Ectodermal cell (in vitro differentiated cells): ENCODE data around the gene USP32.

Experiments
- H3K27ac ChIP-seq: 2 replicates; pipeline ENCODE4 v1.7.0; 2013; ENCODE audit warnings: mild to moderate bottlenecking, low read depth, low read length; ENCODE audit not compliant: insufficient read depth, poor library complexity, severe bottlenecking
- H3K27me3 ChIP-seq: 2 replicates; pipeline ENCODE4 v1.7.0; 2013; ENCODE audit warnings: mild to moderate bottlenecking, low read length; ENCODE audit not compliant: insufficient read depth, control insufficient read depth, poor library complexity, severe bottlenecking
- H3K36me3 ChIP-seq: one replicate; pipeline ENCODE4 v1.7.0; 2013; ENCODE audit warnings: low read length; ENCODE audit not compliant: control insufficient read depth, insufficient read depth
- H3K4me1 ChIP-seq: one replicate; pipeline ENCODE4 v1.7.0; 2013; ENCODE audit warnings: low read length; ENCODE audit not compliant: control insufficient read depth, insufficient read depth
- H3K4me3 ChIP-seq: 2 replicates; pipeline ENCODE4 v1.7.0; 2013; ENCODE audit warnings: low read depth, low read length, control low read depth; ENCODE audit not compliant: insufficient read depth
- H3K9me3 ChIP-seq: 2 replicates; pipeline ENCODE4 v1.7.0; 2013; ENCODE audit warnings: mild to moderate bottlenecking, low read length, moderate library complexity; ENCODE audit not compliant: control insufficient read depth
- WGBS, 2 experiments: methylation state at CpG; one replicate each; pipeline ENCODE4 v1.1.7; 2013; ENCODE audit warnings: missing lambda C conversion rate in 2 of 2; 5-methylcytosine and 5-hydroxymethylcytosine counted together

USP32 gene

GRCh38 chr17:60170835-60171752 is 220.8 kb downstream of the USP32 start:
- Histone ChIP-seq H3K4me3 (no peak overlapping the region), H3K36me3 (no peaks in the 10 kb centered on the region), H3K4me1 (peaks cover 8% of the 10 kb centered on the region), H3K27me3 (no peaks in the 10 kb centered on the region), H3K27ac (no peak overlapping the region), H3K9me3 (no peaks in the 10 kb centered on the region)
- WGBS, 2 experiments = 84 to 90% methylated on average over 8 of the region's 8 CpGs

GRCh38 chr17:60169921-60170817 is 221.8 kb downstream of the USP32 start:
- Histone ChIP-seq H3K27me3 (no peaks in the 10 kb centered on the region), H3K9me3 (no peaks in the 10 kb centered on the region), H3K36me3 (no peaks in the 10 kb centered on the region), H3K4me3 (no peak overlapping the region), H3K27ac (no peak overlapping the region), H3K4me1 (peaks cover 8% of the 10 kb centered on the region)
- WGBS, 2 experiments = 81 to 82% methylated on average over 10 of the region's 10 CpGs

DNA sequence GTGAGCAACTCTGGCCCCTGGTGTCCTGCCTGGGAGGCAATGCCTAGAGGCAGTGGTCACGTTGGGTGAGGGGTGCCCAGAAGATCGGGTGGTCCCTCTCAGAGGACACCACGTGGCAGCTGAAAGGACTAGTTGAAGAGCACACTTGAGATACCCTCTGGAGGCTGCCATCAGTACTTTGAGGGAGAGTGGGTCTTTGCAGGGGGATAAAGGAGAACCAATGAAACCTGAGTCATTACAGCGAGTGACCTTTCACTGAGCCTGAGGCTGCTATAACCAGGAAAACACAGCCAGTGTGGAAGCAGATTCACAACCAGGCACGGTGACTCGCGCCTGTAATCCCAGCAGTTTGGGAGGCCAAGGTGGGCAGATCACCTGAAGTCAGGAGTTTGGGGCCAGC is 223.3 kb downstream of the USP32 start:
- Histone ChIP-seq H3K9me3 (no peaks in the 10 kb centered on the region), H3K27ac (no peak overlapping the region), H3K36me3 (no peaks in the 10 kb centered on the region), H3K27me3 (no peaks in the 10 kb centered on the region), H3K4me1 (peaks cover 8% of the 10 kb centered on the region), H3K4me3 (no peak overlapping the region)
- 77 to 82% methylated on average over 7 of the region's 7 CpGs for WGBS, 2 experiments

DNA sequence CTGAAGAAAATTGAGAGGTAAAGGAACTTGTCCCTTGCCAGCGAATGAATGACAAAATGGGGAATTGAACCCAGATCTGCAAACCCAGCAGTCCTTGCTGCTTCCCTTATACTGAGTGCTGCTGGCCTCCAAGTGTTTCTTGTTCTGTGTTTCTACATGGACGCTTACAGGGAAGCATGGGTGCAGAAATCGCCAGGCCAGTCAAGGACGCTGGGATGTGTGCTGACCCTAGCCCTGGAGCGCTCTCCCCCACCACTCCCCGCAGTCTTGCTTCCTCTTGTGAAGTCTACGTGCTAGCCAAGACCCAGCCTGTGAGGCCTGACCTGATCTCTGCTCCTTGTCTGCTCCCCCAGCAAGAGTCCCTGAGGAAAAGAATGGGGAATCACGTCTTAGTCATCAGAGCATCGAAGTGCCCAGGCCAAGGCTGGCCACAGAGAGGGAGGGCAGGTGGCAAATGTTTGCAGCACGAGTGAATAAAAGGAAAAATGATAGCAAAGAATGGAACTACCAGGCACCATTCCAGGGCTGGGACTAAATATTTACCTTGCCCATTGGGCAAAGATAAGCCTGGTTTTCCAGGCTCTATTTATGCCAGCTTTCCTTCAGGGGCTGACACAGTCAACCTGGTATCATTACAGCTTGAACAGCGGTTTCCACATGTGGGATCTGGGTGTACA is 224.7 kb downstream of the USP32 start:
- 79 to 87% methylated on average over 11 of the region's 11 CpGs for WGBS, 2 experiments

DNA sequence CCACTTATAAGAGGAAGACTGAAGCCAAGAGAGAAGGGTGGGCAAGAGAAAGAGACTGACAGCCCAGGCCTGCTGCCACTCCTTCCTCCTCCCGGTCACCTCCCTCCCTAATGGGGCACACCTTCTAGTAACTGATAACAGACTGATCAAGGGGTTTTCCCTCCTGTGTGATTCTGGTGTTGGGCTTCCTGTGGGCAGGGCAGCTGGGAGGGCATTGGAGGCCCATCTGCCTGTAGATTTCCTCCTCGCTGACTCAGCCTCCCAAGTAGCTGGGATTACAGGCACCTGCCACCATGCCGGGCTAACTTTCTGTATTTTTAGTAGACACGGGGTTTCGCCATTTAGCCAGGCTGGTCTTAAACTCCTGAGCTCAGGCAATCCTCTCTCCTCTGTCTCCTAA is 226.0 kb downstream of the USP32 start:
- Histone ChIP-seq H3K9me3 (no peaks in the 10 kb centered on the region), H3K27ac (no peak overlapping the region), H3K36me3 (no peaks in the 10 kb centered on the region), H3K4me1 (peaks cover 27% of the 10 kb centered on the region), H3K27me3 (no peaks in the 10 kb centered on the region), H3K4me3 (no peak overlapping the region)
- 83 to 87% methylated on average over 5 of the region's 5 CpGs for WGBS, 2 experiments

More for the DNA sequence above, 224.7 kb downstream of the USP32 start:
- H3K27me3 ChIP-seq = no peaks in the 10 kb centered on the region
- H3K9me3 ChIP-seq = no peaks in the 10 kb centered on the region
- H3K36me3 ChIP-seq = no peaks in the 10 kb centered on the region
- H3K4me3 ChIP-seq = no peak overlapping the region
- H3K27ac ChIP-seq = no peak overlapping the region
- H3K4me1 ChIP-seq = peaks cover 22% of the 10 kb centered on the region

DNA sequence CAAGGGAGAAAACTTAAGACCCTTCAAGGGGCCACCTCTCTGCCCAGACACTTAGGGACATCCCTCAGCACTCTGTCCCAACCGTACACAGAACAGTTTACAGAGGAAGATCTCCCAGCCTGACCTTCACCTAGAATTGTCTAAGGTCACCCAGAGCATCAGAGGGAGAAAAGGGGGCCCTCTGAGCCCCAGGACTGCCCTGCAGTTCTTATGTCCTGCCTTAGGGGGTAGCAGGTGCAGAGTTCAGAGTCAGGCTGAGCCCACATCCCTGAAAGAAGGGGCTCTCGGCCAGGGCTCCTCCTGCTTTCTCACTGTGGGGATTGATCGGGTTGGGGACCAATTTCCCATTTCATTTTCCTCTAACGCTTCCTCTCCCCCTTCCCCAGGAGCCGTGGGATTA is 226.7 kb downstream of the USP32 start:
- Histone ChIP-seq H3K4me3 (no peak overlapping the region), H3K27me3 (no peaks in the 10 kb centered on the region), H3K9me3 (no peaks in the 10 kb centered on the region), H3K36me3 (no peaks in the 10 kb centered on the region), H3K27ac (no peak overlapping the region), H3K4me1 (peaks cover 34% of the 10 kb centered on the region)
- WGBS, 2 experiments = 80 to 85% methylated on average over 5 of the region's 5 CpGs

DNA sequence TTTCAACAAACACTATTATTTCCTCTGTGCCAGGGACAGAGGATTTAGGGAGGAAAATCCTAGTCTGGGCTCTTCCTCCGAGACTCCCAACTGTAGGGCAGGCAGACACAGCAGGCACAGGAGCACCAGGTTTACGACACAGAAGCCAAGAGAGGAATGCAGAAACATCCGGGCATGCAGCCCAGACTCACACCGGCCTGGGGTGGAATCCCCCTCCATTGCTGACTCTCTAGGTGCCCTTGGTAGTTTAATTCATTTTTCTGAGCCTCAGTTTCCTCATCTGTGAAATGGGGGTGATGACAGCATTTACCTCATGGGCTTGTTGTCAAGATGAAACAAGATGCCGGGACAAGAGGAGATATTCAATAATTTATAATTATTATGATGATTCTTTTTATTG is 227.2 kb downstream of the USP32 start:
- H3K4me3 ChIP-seq = no peak overlapping the region
- no peak overlapping the region for H3K27ac ChIP-seq
- no peaks in the 10 kb centered on the region for H3K27me3 ChIP-seq
- no peaks in the 10 kb centered on the region for H3K9me3 ChIP-seq
- peaks cover 35% of the 10 kb centered on the region for H3K4me1 ChIP-seq
- WGBS, 2 experiments = 84 to 88% methylated on average over 4 to 5 of the region's 5 CpGs
- no peaks in the 10 kb centered on the region for H3K36me3 ChIP-seq

DNA sequence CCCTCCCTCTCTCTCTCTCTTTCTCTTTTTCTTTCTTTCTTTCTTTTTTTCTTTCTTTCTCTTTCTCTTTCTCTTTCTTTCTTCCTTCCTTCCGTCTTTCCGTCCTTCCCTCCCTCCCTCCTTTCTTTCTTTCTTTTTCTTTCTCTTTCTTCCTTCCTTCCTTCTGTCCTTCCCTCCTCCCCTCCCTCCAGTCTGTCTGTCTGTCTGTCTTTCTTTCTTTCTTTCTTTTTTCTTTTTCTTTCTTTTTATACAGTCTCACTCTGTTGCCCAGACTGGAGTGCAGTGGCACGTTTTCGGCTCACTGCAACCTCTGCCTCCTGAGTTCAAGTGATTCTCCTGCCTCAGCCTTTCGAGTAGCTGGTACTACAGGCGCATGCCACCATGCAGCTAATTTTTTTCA is 227.8 kb downstream of the USP32 start:
- Histone ChIP-seq H3K27ac (no peak overlapping the region), H3K36me3 (no peaks in the 10 kb centered on the region), H3K4me3 (no peak overlapping the region), H3K4me1 (peaks cover 36% of the 10 kb centered on the region), H3K9me3 (no peaks in the 10 kb centered on the region), H3K27me3 (no peaks in the 10 kb centered on the region)
- 91 to 94% methylated on average over 6 of the region's 6 CpGs for WGBS, 2 experiments

DNA sequence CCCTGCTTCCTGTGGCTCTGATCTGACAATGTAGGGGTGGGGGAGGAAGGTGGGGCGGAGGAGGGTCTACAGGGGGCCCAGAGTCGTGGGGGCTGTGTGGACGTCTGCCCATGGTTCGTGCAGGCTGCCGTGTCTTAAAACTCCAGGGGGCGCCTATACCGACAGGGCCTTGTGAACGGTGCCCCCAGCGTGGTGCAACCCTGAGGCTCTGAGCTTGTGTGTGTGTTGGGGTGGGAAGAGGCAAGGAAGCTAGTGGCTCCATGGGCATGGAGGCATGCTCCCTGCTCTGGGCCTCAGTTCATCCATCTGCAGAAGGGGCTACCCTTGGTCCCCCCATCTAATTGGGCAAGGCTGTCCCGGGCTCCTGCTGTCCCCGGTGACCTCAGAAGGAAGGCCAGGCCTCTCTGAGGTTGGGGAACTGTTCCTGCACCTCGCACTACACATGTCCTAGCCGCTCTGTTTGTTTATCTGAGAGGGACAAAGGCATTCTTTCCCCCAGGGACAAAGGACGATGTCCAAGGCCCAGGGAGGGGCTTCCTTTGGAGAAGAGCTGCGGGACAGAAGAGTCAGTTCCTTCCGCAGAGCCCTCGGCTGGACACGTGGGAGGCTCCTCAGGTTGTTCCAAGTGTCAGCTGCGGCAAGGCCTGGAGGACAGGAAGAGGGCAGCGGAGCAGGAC is 228.7 kb downstream of the USP32 start:
- Histone ChIP-seq H3K4me1 (peaks cover 45% of the 10 kb centered on the region), H3K4me3 (no peak overlapping the region), H3K27me3 (no peaks in the 10 kb centered on the region), H3K27ac (no peak overlapping the region), H3K36me3 (no peaks in the 10 kb centered on the region), H3K9me3 (no peaks in the 10 kb centered on the region)
- 46 to 47% methylated on average over 20 of the region's 20 CpGs for WGBS, 2 experiments
